ENCODE measurements around the gene BBS5. TPM values are rescaled to one million over a fixed set of nuclear protein-coding genes. Genes with fewer than 3 reads are reported as not detected.
"Not testable (repeated sequence)": the region's sequence is repeated elsewhere in the genome, so short reads cannot be mapped to it uniquely, and the experiment has no call there.

BBS5 gene
- total RNA-seq, 1 donor from 2014 or later = 1.5 TPM

- H3K27me3 ChIP-seq = no peaks in the 10 kb centered on the region
- DNase-seq (ENCODE audit: low spot score in 2 of 2) = no peak
- no peak overlapping the region for H3K4me3 ChIP-seq
- H3K4me1 ChIP-seq = no peaks in the 10 kb centered on the region
- no peaks in the 10 kb centered on the region for H3K9me3 ChIP-seq
- no peak for TF ChIP-seq CTCF (IDR thresholded peaks at IDR 0.05)
- no peaks in the 10 kb centered on the region for H3K36me3 ChIP-seq
- H3K27ac ChIP-seq = no peak overlapping the region
- intact Hi-C loops (cut with DNase I) = no loop called here
Observed at GRCh38 chr2:169448316-169448715, 31.0 kb upstream of the BBS5 start.

DNA sequence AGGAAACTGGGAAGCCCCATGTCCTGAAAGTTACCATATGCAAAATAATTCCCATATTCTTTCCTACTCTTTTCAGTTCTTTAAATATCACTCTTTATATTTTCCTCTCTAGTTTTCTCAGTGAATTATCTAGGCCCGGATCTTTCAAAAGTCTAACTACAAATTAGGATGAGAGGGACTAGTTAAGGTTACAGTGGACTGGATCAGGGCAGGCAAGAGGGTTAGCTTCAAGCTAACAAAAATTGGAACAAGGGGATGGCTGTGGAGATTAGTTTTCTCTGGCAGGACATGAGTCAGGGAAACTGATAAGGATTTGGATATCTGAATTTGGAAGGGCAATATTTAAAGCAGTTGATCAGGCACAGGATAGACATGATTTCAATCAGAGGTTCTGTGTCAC lies 30.4 kb upstream of the BBS5 start:
- intact Hi-C loops (cut with DNase I) = no loop called here
- Histone ChIP-seq H3K27me3 (no peaks in the 10 kb centered on the region), H3K27ac (no peak overlapping the region)

DNA sequence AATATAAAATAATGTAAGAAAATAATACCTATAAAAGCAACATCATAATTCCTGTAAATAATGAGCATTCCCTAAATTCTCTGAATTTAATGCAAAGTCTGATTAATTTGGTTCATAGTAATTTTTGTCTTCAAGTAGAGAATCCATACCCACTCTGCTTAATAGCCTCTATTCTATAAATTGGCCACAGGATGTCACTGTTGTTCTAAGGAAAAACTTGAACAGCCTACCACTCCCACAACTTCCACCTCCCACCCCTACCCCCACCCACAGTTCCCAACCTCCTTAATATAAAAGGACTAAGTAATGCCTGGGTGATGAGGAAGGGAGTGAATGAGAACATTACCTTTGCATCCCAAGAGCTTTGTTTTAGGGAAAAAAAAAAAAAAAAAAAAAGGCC lies 27.2 kb upstream of the BBS5 start:
- no peaks in the 10 kb centered on the region for H3K9me3 ChIP-seq
- no peak for DNase-seq (ENCODE audit: low spot score in 2 of 2)
- intact Hi-C loops (cut with DNase I) = no loop called here
- no peak overlapping the region for H3K27ac ChIP-seq
- H3K4me3 ChIP-seq = no peak overlapping the region
- no peaks in the 10 kb centered on the region for H3K4me1 ChIP-seq
- TF ChIP-seq CTCF (IDR thresholded peaks at IDR 0.05) = peak in 1 of 3 experiments; percentile 35
- no peaks in the 10 kb centered on the region for H3K27me3 ChIP-seq
- H3K36me3 ChIP-seq = no peaks in the 10 kb centered on the region

More for the DNA sequence above, 30.4 kb upstream of the BBS5 start:
- H3K36me3 ChIP-seq = no peaks in the 10 kb centered on the region
- TF ChIP-seq CTCF (IDR thresholded peaks at IDR 0.05) = no peak
- H3K4me1 ChIP-seq = no peaks in the 10 kb centered on the region
- H3K4me3 ChIP-seq = no peak overlapping the region
- no peak for DNase-seq (ENCODE audit: low spot score in 2 of 2)
- H3K9me3 ChIP-seq = no peaks in the 10 kb centered on the region

DNA sequence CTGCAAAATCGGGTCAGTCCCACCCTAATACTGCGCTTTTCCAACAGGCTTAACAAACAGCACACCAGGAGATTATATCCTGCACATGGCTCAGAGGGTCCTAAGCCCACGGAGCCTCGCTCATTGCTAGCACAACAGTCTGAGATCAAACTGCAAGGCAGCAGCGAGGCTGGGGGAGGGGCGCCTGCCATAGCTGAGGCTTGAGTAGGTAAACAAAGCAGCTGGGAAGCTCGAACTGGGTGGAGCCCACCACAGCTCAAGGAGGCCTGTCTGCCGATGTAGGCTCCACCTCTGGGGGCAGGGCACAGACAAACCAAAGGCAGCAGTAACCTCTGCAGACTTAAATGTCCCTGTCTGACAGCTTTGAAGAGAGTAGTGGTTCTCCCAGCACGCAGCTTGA lies 26.2 kb upstream of the BBS5 start:
- H3K36me3 ChIP-seq; intact Hi-C loops (cut with DNase I); H3K9me3 ChIP-seq; H3K4me3 ChIP-seq; H3K4me1 ChIP-seq; H3K27me3 ChIP-seq; H3K27ac ChIP-seq; DNase-seq (ENCODE audit: low spot score in 2 of 2): not testable (repeated sequence)

- no peak for TF ChIP-seq CTCF (IDR thresholded peaks at IDR 0.05)
- no peak for DNase-seq (ENCODE audit: low spot score in 2 of 2)
- H3K4me3 ChIP-seq = no peak overlapping the region
- no peaks in the 10 kb centered on the region for H3K4me1 ChIP-seq
- no peaks in the 10 kb centered on the region for H3K9me3 ChIP-seq
- intact Hi-C loops (cut with DNase I) = no loop called here
- no peak overlapping the region for H3K27ac ChIP-seq
- no peaks in the 10 kb centered on the region for H3K27me3 ChIP-seq
- H3K36me3 ChIP-seq = no peaks in the 10 kb centered on the region
Observed at GRCh38 chr2:169461143-169461542, 18.2 kb upstream of the BBS5 start.

DNA sequence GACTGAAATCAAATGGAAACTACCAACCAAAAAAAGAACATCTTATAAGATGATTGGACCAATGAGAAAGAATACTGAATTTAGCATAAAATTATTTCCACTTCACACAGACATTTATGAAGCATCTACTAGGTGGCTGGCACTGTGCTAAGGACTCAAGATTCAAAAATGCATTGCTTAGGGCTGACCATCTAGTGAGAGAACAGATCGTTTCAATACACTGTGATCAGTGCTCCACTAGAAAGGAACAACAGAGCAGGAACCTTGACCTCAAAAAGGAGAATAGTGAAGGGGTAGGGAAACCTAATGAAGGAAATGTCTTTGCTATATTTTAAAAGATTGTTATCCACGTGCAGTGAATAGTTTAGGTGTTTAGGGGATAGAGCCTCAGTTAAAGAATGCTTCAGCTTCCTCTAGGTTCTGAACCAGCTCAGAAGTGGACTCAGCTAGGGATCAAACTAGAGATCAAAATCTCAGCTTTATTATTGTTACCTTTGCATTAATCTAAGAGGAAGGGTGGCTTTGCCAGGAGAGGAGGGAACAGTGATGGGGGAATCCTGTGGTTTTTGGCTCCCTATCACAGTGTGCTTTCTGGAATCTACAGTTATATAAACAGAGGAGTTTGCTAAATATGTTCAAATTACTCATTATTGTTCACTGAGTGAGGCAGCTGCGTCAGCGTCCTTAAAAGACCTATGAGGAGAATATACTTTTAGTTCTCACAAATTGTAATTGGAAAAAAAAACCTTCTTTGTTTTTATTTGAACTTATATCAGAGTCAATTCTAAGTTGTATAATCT lies 16.2 kb upstream of the BBS5 start:
- no peak overlapping the region for H3K4me3 ChIP-seq
- intact Hi-C loops (cut with DNase I) = no loop called here
- H3K4me1 ChIP-seq = no peaks in the 10 kb centered on the region
- no peaks in the 10 kb centered on the region for H3K9me3 ChIP-seq
- no peak for DNase-seq (ENCODE audit: low spot score in 2 of 2)
- no peak for TF ChIP-seq CTCF (IDR thresholded peaks at IDR 0.05)
- H3K27ac ChIP-seq = no peak overlapping the region
- no peaks in the 10 kb centered on the region for H3K36me3 ChIP-seq
- no peaks in the 10 kb centered on the region for H3K27me3 ChIP-seq
